ENCODE measurements around the gene SLC8A1. TPM values are rescaled to one million over a fixed set of nuclear protein-coding genes. Genes with fewer than 3 reads are reported as not detected.

SLC8A1 gene
- total RNA-seq, 4 donors from 2014 or later: 22.8 to 65.5 (median 42.0) TPM

DNA sequence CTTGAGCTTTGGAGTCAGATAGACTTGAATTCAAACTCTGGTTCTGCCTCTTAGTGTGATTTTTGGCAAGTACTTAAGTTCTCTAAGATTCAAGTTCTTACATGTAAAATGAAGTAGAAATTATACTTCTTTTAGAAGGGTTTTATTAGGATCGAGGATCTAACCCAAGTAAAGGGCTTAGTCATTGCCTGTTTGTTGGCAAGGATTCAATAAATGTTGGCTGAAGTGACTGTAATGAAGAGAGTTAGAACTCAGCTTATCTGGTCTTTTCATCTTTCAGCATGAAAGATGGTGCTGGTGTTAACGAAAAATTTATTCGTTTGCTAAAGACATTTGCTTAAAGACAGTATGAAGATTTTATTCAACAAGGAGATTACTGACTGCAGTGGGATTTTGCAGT, 356.9 kb downstream of the SLC8A1 start:
- H3K36me3 ChIP-seq: no peaks in the 10 kb centered on the region
- no peaks in the 10 kb centered on the region for H3K27me3 ChIP-seq
- TF ChIP-seq POLR2AphosphoS5 (IDR thresholded peaks at IDR 0.05): no peak
- no peak for TF ChIP-seq POLR2A (IDR thresholded peaks at IDR 0.05)
- TF ChIP-seq, protein P1, sequence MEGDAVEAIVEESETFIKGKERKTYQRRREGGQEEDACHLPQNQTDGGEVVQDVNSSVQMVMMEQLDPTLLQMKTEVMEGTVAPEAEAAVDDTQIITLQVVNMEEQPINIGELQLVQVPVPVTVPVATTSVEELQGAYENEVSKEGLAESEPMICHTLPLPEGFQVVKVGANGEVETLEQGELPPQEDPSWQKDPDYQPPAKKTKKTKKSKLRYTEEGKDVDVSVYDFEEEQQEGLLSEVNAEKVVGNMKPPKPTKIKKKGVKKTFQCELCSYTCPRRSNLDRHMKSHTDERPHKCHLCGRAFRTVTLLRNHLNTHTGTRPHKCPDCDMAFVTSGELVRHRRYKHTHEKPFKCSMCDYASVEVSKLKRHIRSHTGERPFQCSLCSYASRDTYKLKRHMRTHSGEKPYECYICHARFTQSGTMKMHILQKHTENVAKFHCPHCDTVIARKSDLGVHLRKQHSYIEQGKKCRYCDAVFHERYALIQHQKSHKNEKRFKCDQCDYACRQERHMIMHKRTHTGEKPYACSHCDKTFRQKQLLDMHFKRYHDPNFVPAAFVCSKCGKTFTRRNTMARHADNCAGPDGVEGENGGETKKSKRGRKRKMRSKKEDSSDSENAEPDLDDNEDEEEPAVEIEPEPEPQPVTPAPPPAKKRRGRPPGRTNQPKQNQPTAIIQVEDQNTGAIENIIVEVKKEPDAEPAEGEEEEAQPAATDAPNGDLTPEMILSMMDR (IDR thresholded peaks at IDR 0.05): no peak
- TF ChIP-seq EP300 (IDR thresholded peaks at IDR 0.05; ENCODE audit: low read depth): no peak
- H3K27ac ChIP-seq: no peak overlapping the region
- in situ Hi-C loops (cut with MboI; ENCODE audit: low pct_ligation_motif_present in 1 of 4, low pct_unique_long_range_greater_than_20kb in 1 of 4, low sequenced_read_pairs in 3 of 4) (no loop called here), intact Hi-C loops (cut with DNase I; ENCODE audit: low total_unique reads) (no loop called here)
- no peaks in the 10 kb centered on the region for H3K9me3 ChIP-seq
- WGBS, 2 donors (ENCODE audit: low coverage in 1 of 2): 36 to 55% methylated on average over 3 of the region's 3 CpGs
- DNase-seq: no peak
- peaks cover 0 to 13% (median 0%) of the 10 kb centered on the region in 4 donors for H3K4me1 ChIP-seq
- no peak overlapping the region for H3K4me3 ChIP-seq

DNA sequence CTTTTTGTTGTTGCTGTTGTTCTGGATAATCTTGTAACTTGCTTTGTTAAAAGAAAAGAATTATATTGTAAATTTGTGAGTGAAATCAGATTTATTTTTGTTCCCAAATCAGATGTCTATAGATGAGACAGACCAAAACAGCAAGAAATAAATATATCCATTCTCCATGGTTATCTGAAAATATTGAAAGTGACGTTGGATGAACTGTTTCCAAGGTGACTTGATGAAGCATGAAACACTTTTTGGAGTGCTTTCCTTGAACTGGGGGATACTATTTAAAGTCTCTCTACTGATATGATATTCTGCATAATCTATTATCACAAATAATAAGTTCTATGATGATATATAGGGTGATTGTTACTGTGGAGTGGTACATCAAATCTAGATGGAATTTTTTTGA, 357.4 kb downstream of the SLC8A1 start:
- DNase-seq: no peak
- WGBS, 2 donors (ENCODE audit: low coverage in 1 of 2): 66 to 82% methylated on average over 1 of the region's 1 CpG
- Histone ChIP-seq H3K4me3 (no peak overlapping the region), H3K27me3 (no peaks in the 10 kb centered on the region), H3K4me1 (peaks cover 0 to 13% (median 0%) of the 10 kb centered on the region in 4 donors), H3K36me3 (no peaks in the 10 kb centered on the region), H3K9me3 (no peaks in the 10 kb centered on the region), H3K27ac (no peak overlapping the region)
- TF ChIP-seq EP300 (IDR thresholded peaks at IDR 0.05; ENCODE audit: low read depth): no peak
- TF ChIP-seq POLR2A (IDR thresholded peaks at IDR 0.05): no peak
- TF ChIP-seq, protein P1 (IDR thresholded peaks at IDR 0.05): no peak
- TF ChIP-seq POLR2AphosphoS5 (IDR thresholded peaks at IDR 0.05): no peak
- in situ Hi-C loops (cut with MboI; ENCODE audit: low pct_ligation_motif_present in 1 of 4, low pct_unique_long_range_greater_than_20kb in 1 of 4, low sequenced_read_pairs in 3 of 4) (no loop called here), intact Hi-C loops (cut with DNase I; ENCODE audit: low total_unique reads) (no loop called here)

DNA sequence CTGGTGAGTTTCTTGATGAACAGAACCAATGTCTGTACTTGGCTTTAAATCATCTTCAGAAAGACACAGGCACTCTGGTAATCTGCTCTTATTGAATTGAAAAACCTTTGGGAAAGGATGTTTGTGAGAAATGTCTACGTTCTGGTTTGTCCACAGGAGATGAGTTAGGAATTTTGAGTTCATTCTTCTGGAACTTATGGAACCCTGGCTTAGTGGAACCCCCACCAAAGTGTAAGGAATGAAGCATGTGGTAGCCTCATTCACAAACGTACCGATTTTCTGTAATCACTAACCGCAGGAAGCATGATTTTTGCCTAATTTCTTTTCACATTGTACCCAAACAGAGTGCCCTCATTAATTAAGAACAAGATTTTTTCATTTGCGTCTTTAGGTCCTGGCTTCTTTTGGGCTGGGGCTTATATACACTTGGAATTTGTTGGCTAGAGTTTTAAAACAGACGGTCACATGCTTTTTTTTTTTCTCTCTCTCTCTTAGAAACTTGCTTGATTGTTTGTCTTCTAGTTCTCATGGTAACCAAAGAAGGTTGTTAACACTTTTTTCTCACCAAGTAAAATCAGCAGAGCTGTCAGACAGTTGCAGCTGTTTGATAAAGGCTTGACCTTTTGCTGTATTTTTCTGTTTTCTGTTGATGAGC, 358.7 kb downstream of the SLC8A1 start:
- in situ Hi-C loops (cut with MboI; ENCODE audit: low pct_ligation_motif_present in 1 of 4, low pct_unique_long_range_greater_than_20kb in 1 of 4, low sequenced_read_pairs in 3 of 4) (no loop called here), intact Hi-C loops (cut with DNase I; ENCODE audit: low total_unique reads) (no loop called here)
- TF ChIP-seq EP300 (IDR thresholded peaks at IDR 0.05; ENCODE audit: low read depth): no peak
- no peak for TF ChIP-seq POLR2A (IDR thresholded peaks at IDR 0.05)
- TF ChIP-seq, protein P1 (IDR thresholded peaks at IDR 0.05): no peak
- TF ChIP-seq POLR2AphosphoS5 (IDR thresholded peaks at IDR 0.05): no peak
- Histone ChIP-seq H3K4me3 (no peak overlapping the region), H3K27me3 (no peaks in the 10 kb centered on the region), H3K4me1 (peaks cover 0 to 13% (median 0%) of the 10 kb centered on the region in 4 donors), H3K36me3 (no peaks in the 10 kb centered on the region), H3K9me3 (no peaks in the 10 kb centered on the region), H3K27ac (no peak overlapping the region)
- DNase-seq: no peak
- WGBS, 2 donors (ENCODE audit: low coverage in 1 of 2): 36 to 41% methylated on average over 6 of the region's 6 CpGs

DNA sequence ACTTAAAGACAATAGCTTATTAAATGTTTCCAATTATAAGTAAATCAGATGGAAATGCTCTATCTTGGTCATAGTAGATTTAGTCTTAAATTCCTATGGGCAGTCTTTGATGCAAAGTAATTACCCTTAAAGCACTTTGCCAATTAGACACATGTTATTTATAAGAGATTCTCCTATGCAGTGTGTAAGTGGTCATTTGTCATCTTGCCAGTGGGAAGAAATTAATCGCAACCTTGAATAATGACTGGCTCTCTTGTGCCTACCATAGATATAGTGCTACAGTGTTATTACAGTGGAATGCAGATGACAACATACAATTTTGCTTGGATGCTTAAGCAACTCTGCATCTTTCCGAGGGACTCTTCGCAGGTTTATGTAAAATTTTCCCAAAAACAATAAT, 361.8 kb downstream of the SLC8A1 start:
- WGBS, 2 donors (ENCODE audit: low coverage in 1 of 2): 85 to 92% methylated on average over 3 of the region's 3 CpGs
- TF ChIP-seq POLR2AphosphoS5 (IDR thresholded peaks at IDR 0.05) (no peak), POLR2A (IDR thresholded peaks at IDR 0.05) (no peak), EP300 (IDR thresholded peaks at IDR 0.05; ENCODE audit: low read depth) (no peak)
- TF ChIP-seq, protein P1 (IDR thresholded peaks at IDR 0.05): no peak

More for the DNA sequence above, 361.8 kb downstream of the SLC8A1 start:
- Histone ChIP-seq H3K27ac (no peak overlapping the region), H3K9me3 (no peaks in the 10 kb centered on the region), H3K4me3 (no peak overlapping the region), H3K36me3 (no peaks in the 10 kb centered on the region), H3K27me3 (no peaks in the 10 kb centered on the region), H3K4me1 (peaks cover 0 to 10% (median 0%) of the 10 kb centered on the region in 4 donors)
- intact Hi-C loops (cut with DNase I; ENCODE audit: low total_unique reads) (no loop called here), in situ Hi-C loops (cut with MboI; ENCODE audit: low pct_ligation_motif_present in 1 of 4, low pct_unique_long_range_greater_than_20kb in 1 of 4, low sequenced_read_pairs in 3 of 4) (no loop called here)
- no peak for DNase-seq
